ENCODE results near the gene OR2AJ1.

OR2AJ1 gene

DNA sequence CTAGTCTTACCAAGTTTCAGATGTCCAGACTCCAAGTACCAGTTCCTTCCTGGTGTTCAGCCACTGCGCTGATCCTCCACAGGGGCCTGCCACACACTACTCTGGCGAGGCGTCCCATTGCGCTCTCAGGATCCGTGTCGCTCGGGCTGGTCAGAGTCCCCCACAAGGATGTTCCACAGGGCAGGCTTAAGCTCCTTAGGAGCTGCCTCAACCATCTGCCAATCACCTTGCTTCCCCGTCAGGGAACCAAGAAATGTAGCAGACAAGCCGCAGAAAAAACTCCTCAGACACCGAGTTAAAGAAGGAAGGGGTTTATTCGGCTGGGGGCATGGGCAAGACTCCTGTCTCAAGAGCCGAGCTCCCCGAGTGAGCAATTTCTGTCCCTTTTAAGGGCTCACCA, 19.5 kb upstream of the OR2AJ1 start:
- no peak for TF ChIP-seq MAX (IDR thresholded peaks at IDR 0.05; ENCODE audit: low read depth, low read length)
- no peak for TF ChIP-seq POLR2A (IDR thresholded peaks at IDR 0.05; ENCODE audit: extremely low read depth, insufficient read length)
- TF ChIP-seq, protein P1, sequence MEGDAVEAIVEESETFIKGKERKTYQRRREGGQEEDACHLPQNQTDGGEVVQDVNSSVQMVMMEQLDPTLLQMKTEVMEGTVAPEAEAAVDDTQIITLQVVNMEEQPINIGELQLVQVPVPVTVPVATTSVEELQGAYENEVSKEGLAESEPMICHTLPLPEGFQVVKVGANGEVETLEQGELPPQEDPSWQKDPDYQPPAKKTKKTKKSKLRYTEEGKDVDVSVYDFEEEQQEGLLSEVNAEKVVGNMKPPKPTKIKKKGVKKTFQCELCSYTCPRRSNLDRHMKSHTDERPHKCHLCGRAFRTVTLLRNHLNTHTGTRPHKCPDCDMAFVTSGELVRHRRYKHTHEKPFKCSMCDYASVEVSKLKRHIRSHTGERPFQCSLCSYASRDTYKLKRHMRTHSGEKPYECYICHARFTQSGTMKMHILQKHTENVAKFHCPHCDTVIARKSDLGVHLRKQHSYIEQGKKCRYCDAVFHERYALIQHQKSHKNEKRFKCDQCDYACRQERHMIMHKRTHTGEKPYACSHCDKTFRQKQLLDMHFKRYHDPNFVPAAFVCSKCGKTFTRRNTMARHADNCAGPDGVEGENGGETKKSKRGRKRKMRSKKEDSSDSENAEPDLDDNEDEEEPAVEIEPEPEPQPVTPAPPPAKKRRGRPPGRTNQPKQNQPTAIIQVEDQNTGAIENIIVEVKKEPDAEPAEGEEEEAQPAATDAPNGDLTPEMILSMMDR (IDR thresholded peaks at IDR 0.05; ENCODE audit: low read depth, low read length): no peak
- no peak for TF ChIP-seq MYC (IDR thresholded peaks at IDR 0.05; ENCODE audit: low read depth, low read length)
- no peak for DNase-seq (ENCODE audit: low read depth)
- H3K4me3 ChIP-seq (ENCODE audit: low read depth, low read length): no peak overlapping the region

GRCh38 chr1:247905910-247906503, 18.7 kb upstream of the OR2AJ1 start:
- H3K4me3 ChIP-seq (ENCODE audit: low read depth, low read length): peak overlapping the region; percentile 62
- no peak for DNase-seq (ENCODE audit: low read depth)
- TF ChIP-seq MAX (IDR thresholded peaks at IDR 0.05; ENCODE audit: low read depth, low read length): no peak
- no peak for TF ChIP-seq MYC (IDR thresholded peaks at IDR 0.05; ENCODE audit: low read depth, low read length)
- TF ChIP-seq POLR2A (IDR thresholded peaks at IDR 0.05; ENCODE audit: extremely low read depth, insufficient read length): no peak
- TF ChIP-seq, protein P1 (IDR thresholded peaks at IDR 0.05; ENCODE audit: low read depth, low read length): no peak

- DNase-seq (ENCODE audit: low read depth): peak; percentile 56
- H3K4me3 ChIP-seq (ENCODE audit: low read depth, low read length): peak overlapping the region; percentile 62
- TF ChIP-seq, protein P1 (IDR thresholded peaks at IDR 0.05; ENCODE audit: low read depth, low read length): no peak
- no peak for TF ChIP-seq POLR2A (IDR thresholded peaks at IDR 0.05; ENCODE audit: extremely low read depth, insufficient read length)
Measured at GRCh38 chr1:247906504-247907047, 18.1 kb upstream of the OR2AJ1 start.

DNA sequence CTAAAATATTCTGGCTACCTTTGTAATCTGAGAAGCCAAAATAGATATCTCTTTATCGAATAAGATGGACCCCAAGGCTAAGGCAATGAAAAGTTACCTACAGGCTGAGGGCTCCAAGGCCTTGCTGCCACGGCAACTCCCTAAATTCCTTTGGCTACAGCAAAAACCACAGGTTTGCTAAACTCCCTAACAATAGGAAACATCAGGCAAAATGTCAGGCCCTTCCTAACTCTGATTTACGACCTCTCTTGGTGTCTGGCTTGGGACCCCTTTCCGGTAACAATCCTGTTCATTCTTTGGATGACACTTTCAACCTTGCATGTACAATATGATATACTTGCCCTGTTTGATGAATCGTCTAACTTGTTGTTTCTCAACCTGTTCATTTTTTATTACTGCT, 15.9 kb upstream of the OR2AJ1 start:
- H3K4me3 ChIP-seq (ENCODE audit: low read depth, low read length): no peak overlapping the region
- DNase-seq (ENCODE audit: low read depth): no peak
- TF ChIP-seq, protein P1 (IDR thresholded peaks at IDR 0.05; ENCODE audit: low read depth, low read length): no peak
- no peak for TF ChIP-seq MYC (IDR thresholded peaks at IDR 0.05; ENCODE audit: low read depth, low read length)
- no peak for TF ChIP-seq POLR2A (IDR thresholded peaks at IDR 0.05; ENCODE audit: extremely low read depth, insufficient read length)

GRCh38 chr1:247913786-247914185, 10.9 kb upstream of the OR2AJ1 start:
- TF ChIP-seq POLR2A (IDR thresholded peaks at IDR 0.05; ENCODE audit: extremely low read depth, insufficient read length) (no peak), MYC (IDR thresholded peaks at IDR 0.05; ENCODE audit: low read depth, low read length) (no peak), MAX (IDR thresholded peaks at IDR 0.05; ENCODE audit: low read depth, low read length) (no peak)
- TF ChIP-seq, protein P1 (IDR thresholded peaks at IDR 0.05; ENCODE audit: low read depth, low read length): no peak
- DNase-seq (ENCODE audit: low read depth): no peak

More at GRCh38 chr1:247913786-247914185, 10.9 kb upstream of the OR2AJ1 start:
- H3K4me3 ChIP-seq (ENCODE audit: low read depth, low read length): no peak overlapping the region

Data from NB4 (cell line).